ENCODE results near the gene GMIP.

- TF ChIP-seq, protein P1, sequence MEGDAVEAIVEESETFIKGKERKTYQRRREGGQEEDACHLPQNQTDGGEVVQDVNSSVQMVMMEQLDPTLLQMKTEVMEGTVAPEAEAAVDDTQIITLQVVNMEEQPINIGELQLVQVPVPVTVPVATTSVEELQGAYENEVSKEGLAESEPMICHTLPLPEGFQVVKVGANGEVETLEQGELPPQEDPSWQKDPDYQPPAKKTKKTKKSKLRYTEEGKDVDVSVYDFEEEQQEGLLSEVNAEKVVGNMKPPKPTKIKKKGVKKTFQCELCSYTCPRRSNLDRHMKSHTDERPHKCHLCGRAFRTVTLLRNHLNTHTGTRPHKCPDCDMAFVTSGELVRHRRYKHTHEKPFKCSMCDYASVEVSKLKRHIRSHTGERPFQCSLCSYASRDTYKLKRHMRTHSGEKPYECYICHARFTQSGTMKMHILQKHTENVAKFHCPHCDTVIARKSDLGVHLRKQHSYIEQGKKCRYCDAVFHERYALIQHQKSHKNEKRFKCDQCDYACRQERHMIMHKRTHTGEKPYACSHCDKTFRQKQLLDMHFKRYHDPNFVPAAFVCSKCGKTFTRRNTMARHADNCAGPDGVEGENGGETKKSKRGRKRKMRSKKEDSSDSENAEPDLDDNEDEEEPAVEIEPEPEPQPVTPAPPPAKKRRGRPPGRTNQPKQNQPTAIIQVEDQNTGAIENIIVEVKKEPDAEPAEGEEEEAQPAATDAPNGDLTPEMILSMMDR (conservative IDR thresholded peaks at IDR 0.05), result no peak
- no peak for TF ChIP-seq ZFX (IDR thresholded peaks at IDR 0.05)
Measured at GRCh38 chr19:19674315-19674714, 30.9 kb upstream of the GMIP start.
